HCT116 (cell line): ENCODE data around the gene TNIK. TPM values are rescaled to one million over a fixed set of nuclear protein-coding genes. Genes with fewer than 3 reads are reported as not detected.

Experiments
- ATAC-seq: fragments of 200-7000 bp; cut with Tn5 transposase; 2 replicates; pipeline ENCODE4 v1.9.1; 2020; ENCODE audit warnings: mild to moderate bottlenecking, moderate library complexity
- BruUV-seq: library from RNA; stranded (reverse); fragments of 400-500 nt; replicated peaks from 2 replicates; lab custom pipeline; 2021; lab: Mats Ljungman, UMichigan
- CTCF ChIA-PET: fragments of 300-600 bp; sonication (Branson Sonifier 250); formaldehyde crosslinking; loops from one replicate; lab custom pipeline; 2021; ENCODE audit warnings: antibody characterized with exemption; lab: Charles Lee
- POLR2A ChIA-PET: fragments of 300-600, 350-600 bp; sonication (Branson Sonifier 250); formaldehyde crosslinking; loops from one replicate; lab custom pipeline; 2021; ENCODE audit warnings: antibody characterized with exemption; lab: Charles Lee
- RAD21 ChIA-PET, 2 experiments: fragments of 300-600 bp; sonication (Branson Sonifier 250); formaldehyde crosslinking; loops; one replicate each; lab custom pipeline; 2023; ENCODE audit warnings: low total read pairs in 2 of 2; ENCODE audit not compliant: uncharacterized antibody in 2 of 2, unreplicated experiment in 2 of 2, low non-redundant PET in 1 of 2; lab: Charles Lee
- DNase-seq: peaks from one replicate; pipeline ENCODE4 v3.0.0-alpha.2; 2010; ENCODE audit warnings: low read depth, low spot score
- H2AFZ ChIP-seq: fragments of 200-600 bp; shearing (Covaris generic), sonication (generic); 2 replicates; pipeline ENCODE4 v1.6.1; 2017; ENCODE audit warnings: low read depth, mixed run types, mixed read lengths, antibody characterized with exemption, low read length; ENCODE audit not compliant: poor library complexity, severe bottlenecking
- H3K27ac ChIP-seq: 2 replicates; pipeline ENCODE4 v1.5.1; 2012; ENCODE audit warnings: low read depth, low read length
- H3K27me3 ChIP-seq: fragments of 200-600 bp; sonication (generic); 2 replicates; pipeline ENCODE4 v1.6.1; 2016; ENCODE audit warnings: mixed run types, low read length, mixed read lengths; ENCODE audit not compliant: insufficient read depth
- H3K36me3 ChIP-seq, 2 experiments: fragments of 200-500 bp in 1 of 2; fragments of 200-600 bp in 1 of 2; sonication (Bioruptor generic) in 1 of 2; sonication (generic) in 1 of 2; 2 replicates each; pipeline versions ENCODE4 v1.5.1 to v1.6.1; 2014 to 2016; ENCODE audit warnings: low read length in 2 of 2, inconsistent platforms in 1 of 2, mixed read lengths in 1 of 2, mixed run types in 1 of 2; ENCODE audit not compliant: insufficient read depth in 2 of 2, control insufficient read depth in 1 of 2
- H3K4me1 ChIP-seq, 2 experiments: fragments of 200-600 bp in 1 of 2; sonication (generic) in 1 of 2; 2 replicates each; pipeline versions ENCODE4 v1.5.1 to v1.6.1; 2012 to 2017; ENCODE audit warnings: low read length in 2 of 2, inconsistent platforms in 1 of 2, mild to moderate bottlenecking in 1 of 2, mixed read lengths in 1 of 2, mixed run types in 1 of 2, moderate library complexity in 1 of 2; ENCODE audit not compliant: insufficient read depth in 2 of 2, control insufficient read depth in 1 of 2
- H3K4me2 ChIP-seq: fragments of 200-600 bp; sonication (generic); 2 replicates; pipeline ENCODE4 v1.6.1; 2017; ENCODE audit warnings: mixed run types, low read length, mixed read lengths
- H3K4me3 ChIP-seq, 2 experiments: fragments of 200-600 bp in 1 of 2; sonication (generic) in 1 of 2; replicated peaks in 1 of 2; 2 replicates each; pipeline ENCODE4 v1.5.1; 2011 to 2016; ENCODE audit warnings: low read length in 2 of 2, control low read depth in 1 of 2, low read depth in 1 of 2, mild to moderate bottlenecking in 1 of 2, mixed read lengths in 1 of 2, mixed run types in 1 of 2
- H3K79me2 ChIP-seq: fragments of 200-600 bp; sonication (generic); 2 replicates; pipeline ENCODE4 v1.6.1; 2017; ENCODE audit warnings: mild to moderate bottlenecking, mixed run types, low read length, moderate library complexity, mixed read lengths; ENCODE audit not compliant: insufficient read depth
- H3K9ac ChIP-seq: fragments of 200-600 bp; sonication (generic); 2 replicates; pipeline ENCODE4 v1.6.1; 2016; ENCODE audit warnings: low read length, mixed read lengths
- H3K9me2 ChIP-seq: fragments of 200-600 bp; sonication (generic), shearing (Covaris generic); 2 replicates; pipeline ENCODE4 v1.6.1; 2017; ENCODE audit warnings: mixed run types, mild to moderate bottlenecking, moderate library complexity; ENCODE audit not compliant: insufficient read depth
- H3K9me3 ChIP-seq, 2 experiments: fragments of 200-500 bp in 1 of 2; fragments of 200-600 bp in 1 of 2; sonication (Bioruptor generic) in 1 of 2; sonication (generic) in 1 of 2; 2 replicates each; pipeline ENCODE4 v1.6.1; 2014 to 2017; ENCODE audit warnings: low read length in 2 of 2, mixed read lengths in 2 of 2, inconsistent platforms in 1 of 2, low read depth in 1 of 2, mild to moderate bottlenecking in 1 of 2, mixed run types in 1 of 2, moderate library complexity in 1 of 2; ENCODE audit not compliant: control insufficient read depth in 1 of 2, insufficient read depth in 1 of 2
- H4K20me1 ChIP-seq: fragments of 200-600 bp; sonication (generic), shearing (Covaris generic); 2 replicates; pipeline ENCODE4 v1.6.1; 2017; ENCODE audit warnings: mixed run types, mild to moderate bottlenecking, moderate library complexity; ENCODE audit not compliant: insufficient read depth
- CBX3 ChIP-seq: IDR thresholded peaks from 2 replicates; pipeline ENCODE4 v1.6.1; 2012; ENCODE audit warnings: low read depth
- CEBPB ChIP-seq: IDR thresholded peaks from 2 replicates; pipeline ENCODE4 v1.6.1; 2012; ENCODE audit warnings: low read depth
- EZH2phosphoT487 ChIP-seq: fragments of 200-600 bp; IDR thresholded peaks from 2 replicates; pipeline ENCODE4 v1.6.1; 2018; ENCODE audit warnings: antibody characterized with exemption, borderline replicate concordance
- FOSL1 ChIP-seq: IDR thresholded peaks from 2 replicates; pipeline ENCODE4 v1.6.1; 2012; ENCODE audit warnings: low read depth
- JUND ChIP-seq: IDR thresholded peaks from 2 replicates; pipeline ENCODE4 v1.6.1; 2012
- POLR2A ChIP-seq: IDR thresholded peaks from 2 replicates; pipeline ENCODE4 v1.7.0; 2011; ENCODE audit warnings: borderline replicate concordance; ENCODE audit not compliant: insufficient read depth, insufficient read length; ENCODE audit errors: extremely low read depth
- SIN3A ChIP-seq: IDR thresholded peaks from 2 replicates; pipeline ENCODE4 v1.6.1; 2012; ENCODE audit warnings: low read depth
- TCF7L2 ChIP-seq: IDR thresholded peaks from 2 replicates; pipeline ENCODE4 v1.7.0; 2011; ENCODE audit warnings: borderline replicate concordance, inconsistent platforms; ENCODE audit not compliant: insufficient read depth, insufficient read length; ENCODE audit errors: extremely low read depth
- ZFX ChIP-seq: fragments of 450-650 bp; IDR thresholded peaks from 2 replicates; pipeline ENCODE4 v1.6.1; 2017
- intact Hi-C: fragments of 100-400 bp; cut with micrococcal nuclease; formaldehyde crosslinking; loops from 2 replicates; pipeline ENCODE4 v1.10.0; 2022
- total RNA-seq: library from RNA; stranded (reverse); gene quantifications from one replicate; pipeline ENCODE4 v1.2.1, GENCODE V29; 2021; ENCODE audit not compliant: unreplicated experiment

Gene TNIK
- total RNA-seq, 1 experiment from 2014 or later, result 24.1 TPM

DNA sequence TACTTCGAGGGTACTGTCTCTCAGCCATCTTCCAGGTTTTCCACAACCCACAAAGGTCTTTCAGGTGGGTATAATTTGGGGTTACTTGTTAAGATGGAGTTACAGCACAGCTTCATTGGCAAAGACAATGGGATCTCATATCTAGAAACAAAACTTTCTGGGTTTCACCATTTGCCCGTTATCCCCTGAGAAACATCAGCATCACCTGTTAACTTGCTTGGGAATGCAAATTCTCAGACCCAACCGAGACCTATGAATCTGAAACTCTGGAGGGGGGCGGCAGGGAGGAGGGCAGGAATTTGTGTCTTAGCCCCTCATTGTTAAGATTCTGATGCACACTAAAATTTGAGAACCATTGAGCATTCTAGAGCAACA, 176.4 kb downstream of the TNIK start:
- Histone ChIP-seq H2AFZ (no peak overlapping the region), H4K20me1 (no peaks in the 10 kb centered on the region), H3K79me2 (no peaks in the 10 kb centered on the region), H3K9ac (no peak overlapping the region), H3K9me3 (no peaks in the 10 kb centered on the region), H3K36me3 (no peaks in the 10 kb centered on the region), H3K9me2 (no peaks in the 10 kb centered on the region), H3K4me1 (peaks cover 17 to 21% of the 10 kb centered on the region in 2 experiments), H3K27ac (no peak overlapping the region), H3K27me3 (no peaks in the 10 kb centered on the region), H3K4me3 (no peak overlapping the region), H3K4me2 (peak overlapping the region; percentile 35; the same call in 1 of the 2 replicates)
- CTCF ChIA-PET, result no interaction called here
- DNase-seq (no peak), ATAC-seq (no peak)
- BruUV-seq, result no TSS peak
- RAD21 ChIA-PET, result no interaction called here
- intact Hi-C loops, result no loop called here
- TF ChIP-seq CBX3 (no peak), SIN3A (no peak), JUND (no peak), EZH2phosphoT487 (no peak), TCF7L2 (no peak), POLR2A (no peak), FOSL1 (no peak), ZFX (no peak)
- POLR2A ChIA-PET, result no interaction called here

DNA sequence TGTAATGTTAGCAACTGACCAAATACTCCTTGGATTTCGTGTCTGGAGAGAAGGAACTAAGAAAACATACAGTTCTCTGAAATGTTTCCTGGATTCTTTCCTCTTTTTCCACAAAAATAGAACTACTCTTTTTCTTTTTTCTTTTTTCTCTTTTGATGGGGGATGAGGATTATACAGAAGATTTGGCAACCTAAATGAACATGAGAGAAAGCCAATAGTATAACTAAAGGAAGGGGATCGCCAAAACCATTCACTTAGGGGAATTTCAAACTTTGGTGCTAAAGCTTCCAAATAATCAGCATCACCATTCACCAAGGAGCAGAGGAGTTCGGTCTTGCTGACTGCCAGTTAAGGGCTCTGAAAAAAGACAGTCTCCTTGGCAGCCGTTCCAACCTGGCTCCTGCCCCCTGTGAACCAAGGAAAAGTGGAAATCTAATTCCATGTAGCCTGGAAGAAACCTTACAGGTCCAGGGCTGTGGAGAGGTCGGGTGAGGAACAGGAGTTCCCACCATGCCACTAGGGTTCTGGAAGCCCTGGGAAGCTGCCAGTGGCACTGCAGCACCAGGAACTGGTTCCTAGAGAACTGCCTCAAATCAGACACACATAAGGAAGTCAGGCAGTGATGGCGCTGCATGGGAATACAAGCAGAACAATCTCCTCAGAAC, 176.9 kb downstream of the TNIK start:
- no peak for TF ChIP-seq CEBPB
- TF ChIP-seq SIN3A, result no peak
- TF ChIP-seq, all 23 proteins: peak for 0
- H3K9me2 ChIP-seq, result no peaks in the 10 kb centered on the region
- no peak overlapping the region for H3K4me3 ChIP-seq
- no peak for DNase-seq
- ChIA-PET RAD21 (no interaction called here), CTCF (no interaction called here), POLR2A (no interaction called here)
- intact Hi-C loops, result no loop called here
- no TSS peak for BruUV-seq
- no peaks in the 10 kb centered on the region for H3K36me3 ChIP-seq
- H3K27ac ChIP-seq, result no peak overlapping the region
- no peak overlapping the region for H3K9ac ChIP-seq
- no peak overlapping the region for H3K4me2 ChIP-seq
- H3K4me1 ChIP-seq, result peaks cover 17 to 21% of the 10 kb centered on the region in 2 experiments
- no peak for ATAC-seq
- H4K20me1 ChIP-seq, result no peaks in the 10 kb centered on the region
- no peaks in the 10 kb centered on the region for H3K9me3 ChIP-seq
- H3K79me2 ChIP-seq, result no peaks in the 10 kb centered on the region
- no peak overlapping the region for H2AFZ ChIP-seq
- no peaks in the 10 kb centered on the region for H3K27me3 ChIP-seq
